MCF 10A (cell line): ENCODE data around the gene PGBD5. TPM values are rescaled to one million over a fixed set of nuclear protein-coding genes. Genes with fewer than 3 reads are reported as not detected.

ENCODE experiments used
- BruUV-seq: library from RNA; stranded (reverse); fragments of 400-500 nt; replicated peaks from 2 replicates; lab custom pipeline; 2021; lab: Mats Ljungman, UMichigan
- CTCF ChIA-PET: fragments of 300-600 bp; sonication (Branson Sonifier 250); formaldehyde crosslinking; extraction: SDS; loops from one replicate; lab custom pipeline; 2021; ENCODE audit warnings: antibody characterized with exemption, inconsistent platforms; lab: Yijun Ruan, JAX
- POLR2A ChIA-PET: fragments of 300-600, 350-650 bp; sonication (Branson Sonifier 250); formaldehyde crosslinking; extraction: SDS; loops from one replicate; lab custom pipeline; 2020; ENCODE audit warnings: antibody characterized with exemption, inconsistent platforms; lab: Yijun Ruan, JAX
- DNase-seq: peaks from one replicate; pipeline ENCODE4 v3.0.0-alpha.2; 2018; ENCODE audit not compliant: unreplicated experiment
- H3K27ac Mint-ChIP-seq: one replicate; pipeline ENCODE4 v1.8.0; 2022; ENCODE audit warnings: mild to moderate bottlenecking, low read depth, mixed read lengths; ENCODE audit not compliant: unreplicated experiment
- H3K27me3 Mint-ChIP-seq: one replicate; pipeline ENCODE4 v1.8.0; 2022; ENCODE audit warnings: mixed read lengths; ENCODE audit not compliant: insufficient read depth, unreplicated experiment
- H3K36me3 Mint-ChIP-seq: one replicate; pipeline ENCODE4 v1.8.0; 2022; ENCODE audit warnings: mild to moderate bottlenecking, moderate library complexity, mixed read lengths; ENCODE audit not compliant: insufficient read depth, unreplicated experiment
- H3K4me1 Mint-ChIP-seq: one replicate; pipeline ENCODE4 v1.8.0; 2022; ENCODE audit warnings: mixed read lengths; ENCODE audit not compliant: insufficient read depth, unreplicated experiment
- H3K4me3 Mint-ChIP-seq: one replicate; pipeline ENCODE4 v1.8.0; 2022; ENCODE audit warnings: mild to moderate bottlenecking, moderate library complexity, mixed read lengths; ENCODE audit not compliant: unreplicated experiment
- H3K9me3 Mint-ChIP-seq: one replicate; pipeline ENCODE4 v1.8.0; 2022; ENCODE audit warnings: mixed read lengths; ENCODE audit not compliant: unreplicated experiment
- intact Hi-C: fragments of 100-400 bp; cut with micrococcal nuclease; formaldehyde crosslinking; loops from 2 replicates; pipeline ENCODE4 v1.14.1; 2022
- total RNA-seq: library from RNA; stranded (reverse); gene quantifications from 2 replicates; pipeline ENCODE4 v1.2.3, GENCODE V29; 2022
- TF ChIP-seq, protein P1 (sequence below): fragments of 200-600 bp; IDR thresholded peaks from one replicate; pipeline ENCODE4 v1.8.0; 2022; ENCODE audit warnings: antibody characterized with exemption, mild to moderate bottlenecking; ENCODE audit not compliant: unreplicated experiment

PGBD5 gene
- total RNA-seq, 1 experiment from 2014 or later = 1.2 TPM

DNA sequence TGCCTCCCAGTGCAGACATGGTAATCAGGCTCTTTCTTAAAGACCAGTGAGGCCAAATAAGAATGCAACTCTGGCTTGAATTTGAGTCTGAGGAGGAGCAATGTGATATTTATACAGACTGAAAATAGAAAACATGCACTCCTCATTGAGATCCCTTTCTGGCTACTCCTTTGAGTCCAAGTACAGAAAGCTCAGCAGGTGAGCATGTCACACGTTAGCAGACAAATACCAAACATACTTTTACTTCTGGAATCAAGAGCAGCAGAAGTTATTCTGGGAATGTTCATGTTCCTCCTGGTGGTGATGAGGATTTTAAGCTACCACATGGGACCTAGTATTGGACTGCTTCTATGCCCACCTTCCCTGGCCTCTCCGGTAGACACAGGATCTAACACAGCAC lies 48.3 kb downstream of the PGBD5 start:
- peaks cover 12% of the 10 kb centered on the region for H3K9me3 Mint-ChIP-seq
- no TSS peak for BruUV-seq
- no peak overlapping the region for H3K27ac Mint-ChIP-seq
- no peaks in the 10 kb centered on the region for H3K36me3 Mint-ChIP-seq
- intact Hi-C loops = no loop called here
- no peak for DNase-seq
- H3K4me1 Mint-ChIP-seq = peaks cover 11% of the 10 kb centered on the region
- no peak overlapping the region for H3K4me3 Mint-ChIP-seq
- H3K27me3 Mint-ChIP-seq = no peaks in the 10 kb centered on the region
- ChIA-PET CTCF (interaction anchor here (0.9 to 1.1 kb wide), 2 partner anchors 10 to 381 kb away, joined by 3 read pairs; no protein-coding TSS in a partner anchor), POLR2A (interaction anchor here (0.6 kb wide), 1 partner anchor 175 kb away, joined by 3 read pairs; no protein-coding TSS in a partner anchor)
- TF ChIP-seq, protein P1, sequence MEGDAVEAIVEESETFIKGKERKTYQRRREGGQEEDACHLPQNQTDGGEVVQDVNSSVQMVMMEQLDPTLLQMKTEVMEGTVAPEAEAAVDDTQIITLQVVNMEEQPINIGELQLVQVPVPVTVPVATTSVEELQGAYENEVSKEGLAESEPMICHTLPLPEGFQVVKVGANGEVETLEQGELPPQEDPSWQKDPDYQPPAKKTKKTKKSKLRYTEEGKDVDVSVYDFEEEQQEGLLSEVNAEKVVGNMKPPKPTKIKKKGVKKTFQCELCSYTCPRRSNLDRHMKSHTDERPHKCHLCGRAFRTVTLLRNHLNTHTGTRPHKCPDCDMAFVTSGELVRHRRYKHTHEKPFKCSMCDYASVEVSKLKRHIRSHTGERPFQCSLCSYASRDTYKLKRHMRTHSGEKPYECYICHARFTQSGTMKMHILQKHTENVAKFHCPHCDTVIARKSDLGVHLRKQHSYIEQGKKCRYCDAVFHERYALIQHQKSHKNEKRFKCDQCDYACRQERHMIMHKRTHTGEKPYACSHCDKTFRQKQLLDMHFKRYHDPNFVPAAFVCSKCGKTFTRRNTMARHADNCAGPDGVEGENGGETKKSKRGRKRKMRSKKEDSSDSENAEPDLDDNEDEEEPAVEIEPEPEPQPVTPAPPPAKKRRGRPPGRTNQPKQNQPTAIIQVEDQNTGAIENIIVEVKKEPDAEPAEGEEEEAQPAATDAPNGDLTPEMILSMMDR = no peak

DNA sequence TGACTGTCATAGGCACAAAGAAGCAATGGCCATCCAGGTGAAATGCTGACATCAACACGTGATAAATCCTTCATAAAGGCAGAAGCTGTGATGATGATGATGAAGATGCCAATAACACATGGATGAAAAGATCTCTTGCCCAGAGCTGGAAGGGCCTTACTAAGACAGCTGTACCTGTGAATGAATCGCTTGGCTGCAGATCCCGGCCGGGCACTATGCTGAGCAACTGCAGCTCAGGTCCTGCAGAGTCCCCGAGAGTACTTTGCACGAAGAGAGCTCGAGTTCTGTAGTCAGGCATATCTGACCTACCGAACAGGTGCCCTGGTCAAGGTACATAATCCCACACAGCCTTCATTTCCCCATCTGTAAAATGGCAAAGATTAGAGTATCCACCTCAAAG lies 48.8 kb downstream of the PGBD5 start:
- peaks cover 9% of the 10 kb centered on the region for H3K4me1 Mint-ChIP-seq
- H3K9me3 Mint-ChIP-seq = peaks cover 12% of the 10 kb centered on the region
- TF ChIP-seq, protein P1 = no peak
- H3K27ac Mint-ChIP-seq = no peak overlapping the region
- DNase-seq = no peak
- POLR2A ChIA-PET = interaction anchor here (0.5 kb wide), 1 partner anchor 541 kb away, joined by 3 read pairs; no protein-coding TSS in a partner anchor
- H3K4me3 Mint-ChIP-seq = no peak overlapping the region
- H3K36me3 Mint-ChIP-seq = no peaks in the 10 kb centered on the region
- intact Hi-C loops = no loop called here
- no peaks in the 10 kb centered on the region for H3K27me3 Mint-ChIP-seq
- CTCF ChIA-PET = interaction anchor here (1.0 to 1.1 kb wide), 2 partner anchors 10 to 17 kb away, joined by 3 read pairs; no protein-coding TSS in a partner anchor
- no TSS peak for BruUV-seq

DNA sequence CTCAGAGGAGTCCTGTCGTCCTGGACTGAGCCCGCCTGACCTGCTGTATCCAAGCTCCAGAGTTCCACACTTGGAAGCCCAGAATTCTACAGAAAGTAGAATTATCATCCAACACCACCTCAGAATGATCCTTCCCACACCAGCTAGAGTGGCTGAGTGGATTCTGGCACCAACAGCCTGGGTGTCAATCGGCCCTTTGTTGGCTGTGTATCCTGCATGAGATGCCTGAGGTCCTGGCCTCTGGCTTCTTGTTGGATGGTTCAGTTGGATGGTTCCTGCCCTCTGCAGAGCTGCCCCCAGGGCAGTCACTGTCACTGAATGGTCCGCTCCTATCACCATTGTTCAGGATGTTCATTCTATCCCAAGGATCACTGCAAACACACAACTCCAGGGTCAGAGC lies 49.8 kb downstream of the PGBD5 start:
- BruUV-seq = no TSS peak
- Mint-ChIP-seq H3K4me1 (no peaks in the 10 kb centered on the region), H3K36me3 (no peaks in the 10 kb centered on the region), H3K4me3 (no peak overlapping the region), H3K27me3 (no peaks in the 10 kb centered on the region), H3K9me3 (peaks cover 12% of the 10 kb centered on the region), H3K27ac (no peak overlapping the region)
- no peak for DNase-seq
- CTCF ChIA-PET = interaction anchor here (0.6 kb wide), 1 partner anchor 861 kb away, joined by 3 read pairs; no protein-coding TSS in a partner anchor
- intact Hi-C loops = no loop called here
- POLR2A ChIA-PET = interaction anchor here (0.6 to 0.9 kb wide), 2 partner anchors 24 to 833 kb away, joined by 3 to 4 read pairs; no protein-coding TSS in a partner anchor
- TF ChIP-seq, protein P1 = no peak

DNA sequence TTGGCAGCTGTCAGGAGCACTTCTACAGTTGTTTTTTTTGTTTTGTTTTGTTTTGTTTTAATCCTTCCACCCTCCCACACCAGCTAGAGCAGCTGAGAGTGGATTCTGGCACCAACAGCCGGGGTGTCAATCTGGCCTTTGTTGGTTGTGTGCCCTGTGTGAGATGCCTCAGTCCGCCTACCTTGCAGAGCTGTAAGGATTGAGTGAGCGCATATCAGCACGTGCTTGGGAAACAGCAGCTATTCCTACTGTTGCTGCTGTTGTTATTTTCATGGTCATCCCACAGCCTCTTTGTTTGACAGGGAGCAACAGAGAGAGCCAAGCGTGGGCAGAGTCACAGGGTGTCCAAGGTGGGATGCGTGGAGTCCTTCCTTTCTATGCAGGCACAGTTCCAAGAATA lies 50.4 kb downstream of the PGBD5 start:
- ChIA-PET CTCF (interaction anchor here (0.6 kb wide), 1 partner anchor 226 kb away, joined by 4 read pairs; no protein-coding TSS in a partner anchor), POLR2A (interaction anchor here (0.6 to 0.9 kb wide), 3 partner anchors 25 to 833 kb away, joined by 3 to 4 read pairs (median 3); partner anchors contain the start of gene COG2)
- TF ChIP-seq, protein P1 = no peak
- peaks cover 12% of the 10 kb centered on the region for H3K9me3 Mint-ChIP-seq
- intact Hi-C loops = no loop called here
- DNase-seq = no peak
- BruUV-seq = no TSS peak
- H3K4me1 Mint-ChIP-seq = no peaks in the 10 kb centered on the region
- no peaks in the 10 kb centered on the region for H3K27me3 Mint-ChIP-seq
- H3K27ac Mint-ChIP-seq = no peak overlapping the region
- H3K36me3 Mint-ChIP-seq = no peaks in the 10 kb centered on the region
- H3K4me3 Mint-ChIP-seq = no peak overlapping the region
